ENCODE measurements around the gene RC3H2.
"Not testable (repeated sequence)": the region's sequence is repeated elsewhere in the genome, so short reads cannot be mapped to it uniquely, and the experiment has no call there.

The RC3H2 gene

DNA sequence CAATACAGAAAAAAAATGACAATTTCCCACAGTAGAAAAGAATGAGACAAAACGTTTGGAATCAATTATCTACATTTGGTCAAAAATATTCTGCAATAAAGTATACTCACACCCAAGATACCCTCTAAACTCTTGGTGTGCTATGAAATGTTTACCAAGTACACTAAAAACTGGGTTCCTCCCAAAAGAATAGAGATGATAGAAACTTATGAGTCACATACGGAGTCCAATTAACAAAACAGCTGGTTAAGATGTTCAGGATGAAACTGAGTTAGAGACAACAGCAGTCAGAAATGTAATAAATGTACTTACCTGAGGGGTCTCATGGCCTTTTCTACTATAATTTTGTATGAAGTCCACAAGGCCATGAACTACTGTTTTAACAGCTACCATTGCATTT, 25.7 kb downstream of the RC3H2 start (continued):
- no peak for TF ChIP-seq ZNF146 (tag by site-specific recombination; IDR thresholded peaks at IDR 0.05)

DNA sequence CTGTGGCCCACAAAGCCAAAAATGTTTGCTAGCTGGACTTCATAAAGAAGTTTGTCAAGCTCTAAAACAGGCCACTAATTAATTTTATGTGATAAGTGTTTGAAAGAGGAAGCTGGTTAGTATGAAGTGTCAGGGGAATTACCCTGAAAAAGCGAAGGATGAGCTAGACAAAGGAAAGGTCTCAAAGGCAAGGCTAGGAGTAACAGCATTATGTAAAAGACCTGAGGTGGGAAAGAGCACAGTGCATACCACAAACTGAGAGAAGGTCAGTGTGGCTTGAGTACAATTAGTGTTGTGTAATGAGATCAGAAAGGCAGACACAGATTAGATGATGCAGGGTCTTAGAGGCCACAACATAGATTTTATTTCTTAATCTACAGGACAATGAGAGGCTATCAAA, 29.6 kb downstream of the RC3H2 start:
- ChIA-PET POLR2A (interaction anchor here (1.8 kb wide), 1 partner anchor 29 kb away, joined by 7 read pairs; the partner anchor contains the start of gene RC3H2), CTCF (interaction anchor here (1.0 to 1.5 kb wide), 2 partner anchors 19 to 34 kb away, joined by 3 read pairs; no protein-coding TSS in a partner anchor)
- Histone ChIP-seq H3K27ac (ENCODE audit: extremely low read depth, low read depth, low read length) (no peak overlapping the region), H3K4me1 (ENCODE audit: control insufficient read depth, insufficient read depth, low read length) (no peaks in the 10 kb centered on the region), H3K36me3 (ENCODE audit: control insufficient read depth in 2 of 2, insufficient read depth in 1 of 2, low read length in 2 of 2) (peaks cover 53 to 90% of the 10 kb centered on the region in 2 experiments), H3K9me3 (ENCODE audit: control insufficient read depth, insufficient read depth, low read depth, low read length) (no peaks in the 10 kb centered on the region), H3K4me3 (ENCODE audit: low read depth, low read length) (no peak overlapping the region)
- TF ChIP-seq ZNF791 (tag by site-specific recombination; IDR thresholded peaks at IDR 0.05) (no peak), ZNF792 (tag by site-specific recombination; IDR thresholded peaks at IDR 0.05) (no peak), ZNF843 (tag by site-specific recombination; IDR thresholded peaks at IDR 0.05) (no peak), SALL2 (tag by site-specific recombination; IDR thresholded peaks at IDR 0.05; ENCODE audit: borderline replicate concordance) (no peak), ZNF175 (tag by site-specific recombination; IDR thresholded peaks at IDR 0.05) (no peak), ZSCAN23 (tag by site-specific recombination; IDR thresholded peaks at IDR 0.05) (no peak), FEZF1 (tag by site-specific recombination; IDR thresholded peaks at IDR 0.05) (no peak), ZNF610 (tag by site-specific recombination; IDR thresholded peaks at IDR 0.05; ENCODE audit: borderline replicate concordance) (no peak), IKZF3 (tag by site-specific recombination; IDR thresholded peaks at IDR 0.05) (no peak), ZNF391 (tag by site-specific recombination; IDR thresholded peaks at IDR 0.05; ENCODE audit: borderline replicate concordance, low read depth) (no peak), ZNF501 (tag by site-specific recombination; IDR thresholded peaks at IDR 0.05) (no peak), ZFP3 (tag by site-specific recombination; IDR thresholded peaks at IDR 0.05; ENCODE audit: low read depth) (no peak)
- TF ChIP-seq, protein P1, sequence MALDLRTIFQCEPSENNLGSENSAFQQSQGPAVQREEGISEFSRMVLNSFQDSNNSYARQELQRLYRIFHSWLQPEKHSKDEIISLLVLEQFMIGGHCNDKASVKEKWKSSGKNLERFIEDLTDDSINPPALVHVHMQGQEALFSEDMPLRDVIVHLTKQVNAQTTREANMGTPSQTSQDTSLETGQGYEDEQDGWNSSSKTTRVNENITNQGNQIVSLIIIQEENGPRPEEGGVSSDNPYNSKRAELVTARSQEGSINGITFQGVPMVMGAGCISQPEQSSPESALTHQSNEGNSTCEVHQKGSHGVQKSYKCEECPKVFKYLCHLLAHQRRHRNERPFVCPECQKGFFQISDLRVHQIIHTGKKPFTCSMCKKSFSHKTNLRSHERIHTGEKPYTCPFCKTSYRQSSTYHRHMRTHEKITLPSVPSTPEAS (tag by site-specific recombination; IDR thresholded peaks at IDR 0.05), result no peak
- TF ChIP-seq, protein P2, sequence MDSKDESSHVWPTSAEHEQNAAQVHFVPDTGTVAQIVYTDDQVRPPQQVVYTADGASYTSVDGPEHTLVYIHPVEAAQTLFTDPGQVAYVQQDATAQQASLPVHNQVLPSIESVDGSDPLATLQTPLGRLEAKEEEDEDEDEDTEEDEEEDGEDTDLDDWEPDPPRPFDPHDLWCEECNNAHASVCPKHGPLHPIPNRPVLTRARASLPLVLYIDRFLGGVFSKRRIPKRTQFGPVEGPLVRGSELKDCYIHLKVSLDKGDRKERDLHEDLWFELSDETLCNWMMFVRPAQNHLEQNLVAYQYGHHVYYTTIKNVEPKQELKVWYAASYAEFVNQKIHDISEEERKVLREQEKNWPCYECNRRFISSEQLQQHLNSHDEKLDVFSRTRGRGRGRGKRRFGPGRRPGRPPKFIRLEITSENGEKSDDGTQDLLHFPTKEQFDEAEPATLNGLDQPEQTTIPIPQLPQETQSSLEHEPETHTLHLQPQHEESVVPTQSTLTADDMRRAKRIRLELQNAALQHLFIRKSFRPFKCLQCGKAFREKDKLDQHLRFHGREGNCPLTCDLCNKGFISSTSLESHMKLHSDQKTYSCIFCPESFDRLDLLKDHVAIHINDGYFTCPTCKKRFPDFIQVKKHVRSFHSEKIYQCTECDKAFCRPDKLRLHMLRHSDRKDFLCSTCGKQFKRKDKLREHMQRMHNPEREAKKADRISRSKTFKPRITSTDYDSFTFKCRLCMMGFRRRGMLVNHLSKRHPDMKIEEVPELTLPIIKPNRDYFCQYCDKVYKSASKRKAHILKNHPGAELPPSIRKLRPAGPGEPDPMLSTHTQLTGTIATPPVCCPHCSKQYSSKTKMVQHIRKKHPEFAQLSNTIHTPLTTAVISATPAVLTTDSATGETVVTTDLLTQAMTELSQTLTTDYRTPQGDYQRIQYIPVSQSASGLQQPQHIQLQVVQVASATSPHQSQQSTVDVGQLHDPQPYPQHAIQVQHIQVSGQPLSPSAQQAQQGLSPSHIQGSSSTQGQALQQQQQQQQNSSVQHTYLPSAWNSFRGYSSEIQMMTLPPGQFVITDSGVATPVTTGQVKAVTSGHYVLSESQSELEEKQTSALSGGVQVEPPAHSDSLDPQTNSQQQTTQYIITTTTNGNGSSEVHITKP (tag by site-specific recombination; IDR thresholded peaks at IDR 0.05), result no peak
- TF ChIP-seq, protein P3, sequence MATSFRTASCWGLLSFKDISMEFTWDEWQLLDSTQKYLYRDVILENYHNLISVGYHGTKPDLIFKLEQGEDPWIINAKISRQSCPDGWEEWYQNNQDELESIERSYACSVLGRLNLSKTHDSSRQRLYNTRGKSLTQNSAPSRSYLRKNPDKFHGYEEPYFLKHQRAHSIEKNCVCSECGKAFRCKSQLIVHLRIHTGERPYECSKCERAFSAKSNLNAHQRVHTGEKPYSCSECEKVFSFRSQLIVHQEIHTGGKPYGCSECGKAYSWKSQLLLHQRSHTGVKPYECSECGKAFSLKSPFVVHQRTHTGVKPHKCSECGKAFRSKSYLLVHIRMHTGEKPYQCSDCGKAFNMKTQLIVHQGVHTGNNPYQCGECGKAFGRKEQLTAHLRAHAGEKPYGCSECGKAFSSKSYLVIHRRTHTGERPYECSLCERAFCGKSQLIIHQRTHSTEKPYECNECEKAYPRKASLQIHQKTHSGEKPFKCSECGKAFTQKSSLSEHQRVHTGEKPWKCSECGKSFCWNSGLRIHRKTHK (tag by site-specific recombination; IDR thresholded peaks at IDR 0.05), result no peak
- TF ChIP-seq, protein P4, sequence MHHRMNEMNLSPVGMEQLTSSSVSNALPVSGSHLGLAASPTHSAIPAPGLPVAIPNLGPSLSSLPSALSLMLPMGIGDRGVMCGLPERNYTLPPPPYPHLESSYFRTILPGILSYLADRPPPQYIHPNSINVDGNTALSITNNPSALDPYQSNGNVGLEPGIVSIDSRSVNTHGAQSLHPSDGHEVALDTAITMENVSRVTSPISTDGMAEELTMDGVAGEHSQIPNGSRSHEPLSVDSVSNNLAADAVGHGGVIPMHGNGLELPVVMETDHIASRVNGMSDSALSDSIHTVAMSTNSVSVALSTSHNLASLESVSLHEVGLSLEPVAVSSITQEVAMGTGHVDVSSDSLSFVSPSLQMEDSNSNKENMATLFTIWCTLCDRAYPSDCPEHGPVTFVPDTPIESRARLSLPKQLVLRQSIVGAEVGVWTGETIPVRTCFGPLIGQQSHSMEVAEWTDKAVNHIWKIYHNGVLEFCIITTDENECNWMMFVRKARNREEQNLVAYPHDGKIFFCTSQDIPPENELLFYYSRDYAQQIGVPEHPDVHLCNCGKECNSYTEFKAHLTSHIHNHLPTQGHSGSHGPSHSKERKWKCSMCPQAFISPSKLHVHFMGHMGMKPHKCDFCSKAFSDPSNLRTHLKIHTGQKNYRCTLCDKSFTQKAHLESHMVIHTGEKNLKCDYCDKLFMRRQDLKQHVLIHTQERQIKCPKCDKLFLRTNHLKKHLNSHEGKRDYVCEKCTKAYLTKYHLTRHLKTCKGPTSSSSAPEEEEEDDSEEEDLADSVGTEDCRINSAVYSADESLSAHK (tag by site-specific recombination; IDR thresholded peaks at IDR 0.05), result no peak

DNA sequence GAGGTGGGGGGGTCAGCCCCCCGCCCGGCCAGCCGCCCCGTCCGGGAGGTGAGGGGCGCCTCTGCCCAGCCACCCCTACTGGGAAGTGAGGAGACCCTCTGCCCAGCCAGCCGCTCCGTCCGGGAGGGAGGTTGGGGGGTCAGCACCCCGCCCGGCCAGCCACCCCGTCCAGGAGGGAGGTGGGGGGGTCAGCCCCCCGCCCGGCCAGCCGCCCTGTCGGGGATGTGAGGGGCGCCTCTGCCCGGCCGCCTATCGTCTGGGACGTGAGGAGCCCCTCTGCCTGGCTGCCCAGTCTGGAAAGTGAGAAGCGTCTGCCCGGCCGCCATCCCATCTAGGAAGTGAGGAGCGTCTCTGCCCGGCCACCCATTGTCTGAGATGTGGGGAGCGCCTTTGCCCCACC, 37.9 kb downstream of the RC3H2 start:
- H3K4me1 ChIP-seq (ENCODE audit: control insufficient read depth, insufficient read depth, low read length); H3K27ac ChIP-seq (ENCODE audit: extremely low read depth, low read depth, low read length); H3K9me3 ChIP-seq (ENCODE audit: control insufficient read depth, insufficient read depth, low read depth, low read length); CTCF ChIA-PET; POLR2A ChIA-PET; H3K4me3 ChIP-seq (ENCODE audit: low read depth, low read length): not testable (repeated sequence)
- H3K36me3 ChIP-seq (ENCODE audit: control insufficient read depth in 2 of 2, insufficient read depth in 1 of 2, low read length in 2 of 2), result peaks cover 11 to 60% of the 10 kb centered on the region in 2 experiments
